Stimulated activated naive CD8-positive, alpha-beta T cell treated with anti-CD3 and anti-CD28 coated beads, Interleukin-15, amount 100 ng/mL, for 72 hours (primary cell): ENCODE results near the gene EIF3J.
A peak's percentile ranks its signal among the peaks of the same experiment; 100 is the strongest.
"Not testable (repeated sequence)": the region's sequence is repeated elsewhere in the genome, so short reads cannot be mapped to it uniquely, and the experiment has no call there.

Experiments
- ATAC-seq: fragments of 150-1000 bp; cut with Tn5 transposase; 2 replicates; pipeline ENCODE4 v1.10.0; 2021; ENCODE audit warnings: mild to moderate bottlenecking, moderate library complexity
- DNase-seq, 2 donors: peaks; one replicate each; pipeline ENCODE4 v3.0.0; 2021 to 2022
- H3K27ac Mint-ChIP-seq, 2 donors: one replicate each; pipeline ENCODE4 v1.8.0; 2022; ENCODE audit warnings: mild to moderate bottlenecking in 2 of 2, mixed read lengths in 2 of 2, moderate library complexity in 2 of 2
- H3K27me3 Mint-ChIP-seq: one replicate; pipeline ENCODE4 v1.8.0; 2022; ENCODE audit warnings: mixed read lengths
- H3K4me1 Mint-ChIP-seq: one replicate; pipeline ENCODE4 v1.8.0; 2022; ENCODE audit warnings: mild to moderate bottlenecking, mixed read lengths
- H3K4me3 Mint-ChIP-seq, 2 donors: one replicate each; pipeline ENCODE4 v1.8.0; 2022; ENCODE audit warnings: mild to moderate bottlenecking in 2 of 2, mixed read lengths in 2 of 2, moderate library complexity in 1 of 2
- H3K9me3 Mint-ChIP-seq, 2 donors: one replicate each; pipeline ENCODE4 v1.8.0; 2022; ENCODE audit warnings: mixed read lengths in 2 of 2

Gene EIF3J

GRCh38 chr15:44535092-44535491 is 1.9 kb upstream of the EIF3J start:
- Mint-ChIP-seq H3K27ac (peak overlapping the region; percentile 70 to 82), H3K4me1 (peaks cover 28% of the 10 kb centered on the region), H3K27me3 (no peaks in the 10 kb centered on the region), H3K4me3 (peak overlapping the region; percentile 63 to 65), H3K9me3 (no peaks in the 10 kb centered on the region)
- no peak for ATAC-seq
- no peak for DNase-seq

GRCh38 chr15:44535523-44536301 is 1.2 kb upstream of the EIF3J start:
- peak overlapping the region; percentile 88 to 97 for H3K4me3 Mint-ChIP-seq
- ATAC-seq (no peak), DNase-seq (peak in 1 of 2 donors; percentile 31)
- no peaks in the 10 kb centered on the region for H3K9me3 Mint-ChIP-seq
- H3K27ac Mint-ChIP-seq = peak overlapping the region; percentile 91 to 96
- peaks cover 34% of the 10 kb centered on the region for H3K4me1 Mint-ChIP-seq
- no peaks in the 10 kb centered on the region for H3K27me3 Mint-ChIP-seq

GRCh38 chr15:44536302-44536961 is 515 bp upstream of the EIF3J start:
- H3K9me3 Mint-ChIP-seq = no peaks in the 10 kb centered on the region
- H3K27me3 Mint-ChIP-seq = no peaks in the 10 kb centered on the region
- H3K4me1 Mint-ChIP-seq = peaks cover 41% of the 10 kb centered on the region
- peak; percentile 74 for ATAC-seq
- peak in 1 of 2 donors; percentile 81 for DNase-seq
- H3K27ac Mint-ChIP-seq = peak overlapping the region; percentile 91 to 96
- H3K4me3 Mint-ChIP-seq = peak overlapping the region; percentile 88 to 97

GRCh38 chr15:44537735-44538240 is 841 bp downstream of the EIF3J start:
- ATAC-seq (no peak), DNase-seq (peak in 1 of 2 donors; percentile 31)
- no peaks in the 10 kb centered on the region for H3K27me3 Mint-ChIP-seq
- peak overlapping the region; percentile 97 to 99 for H3K27ac Mint-ChIP-seq
- peaks cover 55% of the 10 kb centered on the region for H3K4me1 Mint-ChIP-seq
- no peaks in the 10 kb centered on the region for H3K9me3 Mint-ChIP-seq
- peak overlapping the region; percentile 88 to 97 for H3K4me3 Mint-ChIP-seq

GRCh38 chr15:44541282-44541958 is 4.5 kb downstream of the EIF3J start:
- Mint-ChIP-seq H3K4me3 (peak overlapping the region in 1 of 2 donors; percentile 35), H3K27me3 (no peaks in the 10 kb centered on the region), H3K27ac (peak overlapping the region in 1 of 2 donors; percentile 71), H3K9me3 (peaks cover 0 to 7% of the 10 kb centered on the region in 2 donors), H3K4me1 (peaks cover 68% of the 10 kb centered on the region)
- ATAC-seq = no peak
- DNase-seq = no peak

GRCh38 chr15:44542596-44542995 is 5.6 kb downstream of the EIF3J start:
- Mint-ChIP-seq H3K27ac (no peak overlapping the region), H3K27me3 (no peaks in the 10 kb centered on the region), H3K9me3 (peaks cover 0 to 7% of the 10 kb centered on the region in 2 donors), H3K4me1 (peaks cover 75% of the 10 kb centered on the region), H3K4me3 (no peak overlapping the region)
- ATAC-seq (no peak), DNase-seq (no peak)

- not testable (repeated sequence) for H3K9me3 Mint-ChIP-seq, H3K27ac Mint-ChIP-seq, DNase-seq, ATAC-seq, H3K27me3 Mint-ChIP-seq
- Mint-ChIP-seq H3K4me3 (peak overlapping the region; percentile 54 to 55), H3K4me1 (peaks cover 76% of the 10 kb centered on the region)
Measured at GRCh38 chr15:44544745-44545144, 7.8 kb downstream of the EIF3J start.

- Mint-ChIP-seq H3K27ac (peak overlapping the region; percentile 49 to 86), H3K4me3 (peak overlapping the region; percentile 55 to 63), H3K4me1 (peaks cover 63% of the 10 kb centered on the region), H3K9me3 (peaks cover 0 to 7% of the 10 kb centered on the region in 2 donors), H3K27me3 (no peaks in the 10 kb centered on the region)
- peak; percentile 98 for ATAC-seq
- DNase-seq = peak; percentile 63 to 80
Measured at GRCh38 chr15:44545913-44546802, 9.2 kb downstream of the EIF3J start.

GRCh38 chr15:44549152-44549551 is 12.2 kb downstream of the EIF3J start:
- H3K4me3 Mint-ChIP-seq, ATAC-seq, DNase-seq, H3K27ac Mint-ChIP-seq, H3K9me3 Mint-ChIP-seq, H3K27me3 Mint-ChIP-seq: not testable (repeated sequence)
- peaks cover 35% of the 10 kb centered on the region for H3K4me1 Mint-ChIP-seq

- DNase-seq (peak in 1 of 2 donors; percentile 4), ATAC-seq (no peak)
- no peaks in the 10 kb centered on the region for H3K27me3 Mint-ChIP-seq
- H3K4me3 Mint-ChIP-seq = no peak overlapping the region
- no peaks in the 10 kb centered on the region for H3K9me3 Mint-ChIP-seq
- peaks cover 37% of the 10 kb centered on the region for H3K4me1 Mint-ChIP-seq
- H3K27ac Mint-ChIP-seq = peak overlapping the region in 1 of 2 donors; percentile 11
Measured at GRCh38 chr15:44550256-44550655, 13.3 kb downstream of the EIF3J start.

GRCh38 chr15:44550734-44551133 is 13.8 kb downstream of the EIF3J start:
- Mint-ChIP-seq H3K27ac (peak overlapping the region in 1 of 2 donors; percentile 11), H3K4me1 (peaks cover 37% of the 10 kb centered on the region), H3K27me3 (no peaks in the 10 kb centered on the region), H3K4me3 (no peak overlapping the region), H3K9me3 (no peaks in the 10 kb centered on the region)
- ATAC-seq (no peak), DNase-seq (no peak)

- H3K4me1 Mint-ChIP-seq = peaks cover 26% of the 10 kb centered on the region
- DNase-seq = no peak
- no peak overlapping the region for H3K4me3 Mint-ChIP-seq
- H3K9me3 Mint-ChIP-seq = no peaks in the 10 kb centered on the region
- no peak for ATAC-seq
- H3K27ac Mint-ChIP-seq = peak overlapping the region; percentile 27 to 67
- no peaks in the 10 kb centered on the region for H3K27me3 Mint-ChIP-seq
Measured at GRCh38 chr15:44554934-44555723, 18.2 kb downstream of the EIF3J start.

- not testable (repeated sequence) for H3K4me3 Mint-ChIP-seq, H3K27me3 Mint-ChIP-seq, ATAC-seq, DNase-seq
- peaks cover 6 to 12% of the 10 kb centered on the region in 2 donors for H3K9me3 Mint-ChIP-seq
- H3K27ac Mint-ChIP-seq = peak overlapping the region; percentile 54 to 63
- H3K4me1 Mint-ChIP-seq = peaks cover 26% of the 10 kb centered on the region
Measured at GRCh38 chr15:44560926-44561325, 24.0 kb downstream of the EIF3J start.
